A549 (cell line): ENCODE results near the gene TNNC1. TPM values are rescaled to one million over a fixed set of nuclear protein-coding genes. Genes with fewer than 3 reads are reported as not detected.

Experiments
- ATAC-seq, 2 experiments: fragments of 200-7000 bp in 1 of 2; fragments of >200 bp in 1 of 2; cut with Nextera tagmentation in 1 of 2; cut with Tn5 transposase in 1 of 2; 3 replicates each; pipeline versions ENCODE4 v1.8.0 to v1.9.1; 2018 to 2020; ENCODE audit warnings: mild to moderate bottlenecking in 1 of 2, moderate library complexity in 1 of 2
- CTCF ChIA-PET: fragments of 300-600 bp; sonication (Branson Sonifier 250); formaldehyde crosslinking; extraction: SDS; loops from one replicate; lab custom pipeline; 2021; ENCODE audit warnings: antibody characterized with exemption, inconsistent platforms; lab: Yijun Ruan, JAX
- POLR2A ChIA-PET: fragments of 350-600 bp; formaldehyde crosslinking; extraction: SDS; loops from one replicate; lab custom pipeline; 2021; ENCODE audit warnings: antibody characterized with exemption, inconsistent platforms; lab: Yijun Ruan, JAX
- DNase-seq, 2 experiments: peaks; one replicate each; pipeline versions ENCODE4 v3.0.0 to v3.0.0-alpha.2; 2011 to 2016; ENCODE audit warnings: low read depth in 1 of 2, low spot score in 1 of 2
- FAIRE-seq: peaks from 2 replicates; lab custom pipeline; 2011; peaks lifted over from hg19 to GRCh38; lab: Jason Lieb, UNC
- H3K27ac ChIP-seq, 2 experiments: fragments of >200 bp; sonication (Bioruptor Twin); formaldehyde crosslinking; 3 replicates each; pipeline ENCODE4 v1.5.1; 2016 to 2017
- H3K4me1 ChIP-seq: fragments of >200 bp; sonication (Bioruptor Twin); formaldehyde crosslinking; 3 replicates; pipeline ENCODE4 v1.6.1; 2016
- H3K4me2 ChIP-seq: fragments of >200 bp; sonication (Bioruptor Twin); formaldehyde crosslinking; 3 replicates; pipeline ENCODE4 v1.6.1; 2016
- H3K4me3 ChIP-seq: fragments of >200 bp; sonication (Bioruptor Twin); formaldehyde crosslinking; 3 replicates; pipeline ENCODE4 v1.5.1; 2016
- H3K9me3 ChIP-seq: fragments of >200 bp; sonication (Bioruptor Twin); formaldehyde crosslinking; 3 replicates; pipeline ENCODE4 v1.6.1; 2016
- BHLHE40 ChIP-seq: IDR thresholded peaks from 2 replicates; pipeline ENCODE4 v1.6.1; 2012; ENCODE audit warnings: low read depth, low read length, inconsistent platforms
- CBX8 ChIP-seq: fragments of 200-600 bp; sonication (generic); IDR thresholded peaks from 2 replicates; pipeline ENCODE4 v1.6.1; 2016
- CEBPB ChIP-seq, 2 experiments: fragments of >200 bp in 1 of 2; sonication (Bioruptor Twin) in 1 of 2; formaldehyde crosslinking in 1 of 2; IDR thresholded peaks; 2 replicates each; pipeline ENCODE4 v1.6.1; 2012 to 2016
- CHD4 ChIP-seq: fragments of 200-600 bp; sonication (generic); IDR thresholded peaks from 2 replicates; pipeline ENCODE4 v1.6.1; 2016; ENCODE audit warnings: antibody characterized with exemption, mild to moderate bottlenecking, borderline replicate concordance
- MAFK ChIP-seq: fragments of 450-650 bp; IDR thresholded peaks from 2 replicates; pipeline ENCODE4 v1.6.1; 2014; ENCODE audit not compliant: partially characterized antibody
- MAZ ChIP-seq: fragments of 150-350 bp; IDR thresholded peaks from 2 replicates; pipeline ENCODE4 v1.6.1; 2014; ENCODE audit warnings: antibody characterized with exemption, low read depth, low read length, borderline replicate concordance
- NPAS2 ChIP-seq: fragments of 250-450 bp; sonication (Bioruptor Pico); IDR thresholded peaks from 2 replicates; pipeline ENCODE4 v1.8.0; 2022; ENCODE audit warnings: mild to moderate bottlenecking, moderate library complexity, borderline replicate concordance
- NR3C1 ChIP-seq: fragments of >200 bp; sonication (Bioruptor Twin); formaldehyde crosslinking; IDR thresholded peaks from 3 replicates; pipeline ENCODE4 v1.6.1; 2017
- POLR2AphosphoS2 ChIP-seq: conservative IDR thresholded peaks from 2 replicates; pipeline ENCODE4 v1.6.1; 2012; ENCODE audit warnings: low read length, improper control_type of control experiment, inconsistent platforms
- RFX5 ChIP-seq: fragments of 450-650 bp; IDR thresholded peaks from 2 replicates; pipeline ENCODE4 v1.7.1; 2014; ENCODE audit warnings: antibody characterized with exemption, mild to moderate bottlenecking, moderate library complexity
- RNF2 ChIP-seq: fragments of 200-600 bp; sonication (generic); IDR thresholded peaks from 2 replicates; pipeline ENCODE4 v1.6.1; 2016; ENCODE audit warnings: low read depth, mild to moderate bottlenecking, antibody characterized with exemption, moderate library complexity, borderline replicate concordance
- TFCP2L1 ChIP-seq: fragments of 250-450 bp; sonication (Bioruptor Pico); IDR thresholded peaks from 2 replicates; pipeline ENCODE4 v1.5.0; 2021; ENCODE audit warnings: mild to moderate bottlenecking
- ZFP36 ChIP-seq: fragments of 450-650 bp; IDR thresholded peaks from 2 replicates; pipeline ENCODE4 v1.6.1; 2014; ENCODE audit warnings: borderline replicate concordance; ENCODE audit not compliant: partially characterized antibody
- ZSCAN20 ChIP-seq: fragments of 250-450 bp; sonication (Bioruptor Pico); IDR thresholded peaks from 2 replicates; pipeline ENCODE4 v1.8.0; 2022; ENCODE audit warnings: mild to moderate bottlenecking, moderate library complexity
- WGBS: methylation state at CpG from one replicate; pipeline ENCODE4 v1.1.6; 2017; ENCODE audit errors: missing lambda C conversion rate; 5-methylcytosine and 5-hydroxymethylcytosine counted together
- polyA plus RNA-seq, 4 experiments: library from polyadenylated mRNA; depleted of rRNA in 3 of 4; stranded (reverse); fragments of >200 nt; fragmentation: RNase III in 1 of 4; extraction: RNeasy Plus Mini Kit Qiagen cat#74134 plus additional on column Dnase treatment in 1 of 4; gene quantifications; 2 replicates in 3 of 4; 3 replicates in 1 of 4; pipeline ENCODE4 v1.2.3, GENCODE V29; 2011 to 2017
- TF ChIP-seq, protein P1 (sequence below): fragments of >200 bp; sonication (Bioruptor Twin); formaldehyde crosslinking; IDR thresholded peaks from 3 replicates; pipeline ENCODE4 v1.5.1; 2016
- TF ChIP-seq, protein P2 (sequence below): IDR thresholded peaks from 2 replicates; pipeline ENCODE4 v1.6.1; 2012

The TNNC1 gene
- polyA plus RNA-seq, 2 of the 4 experiments (the other 2 are of a cell fraction) = 2.6 to 4.5 TPM

DNA sequence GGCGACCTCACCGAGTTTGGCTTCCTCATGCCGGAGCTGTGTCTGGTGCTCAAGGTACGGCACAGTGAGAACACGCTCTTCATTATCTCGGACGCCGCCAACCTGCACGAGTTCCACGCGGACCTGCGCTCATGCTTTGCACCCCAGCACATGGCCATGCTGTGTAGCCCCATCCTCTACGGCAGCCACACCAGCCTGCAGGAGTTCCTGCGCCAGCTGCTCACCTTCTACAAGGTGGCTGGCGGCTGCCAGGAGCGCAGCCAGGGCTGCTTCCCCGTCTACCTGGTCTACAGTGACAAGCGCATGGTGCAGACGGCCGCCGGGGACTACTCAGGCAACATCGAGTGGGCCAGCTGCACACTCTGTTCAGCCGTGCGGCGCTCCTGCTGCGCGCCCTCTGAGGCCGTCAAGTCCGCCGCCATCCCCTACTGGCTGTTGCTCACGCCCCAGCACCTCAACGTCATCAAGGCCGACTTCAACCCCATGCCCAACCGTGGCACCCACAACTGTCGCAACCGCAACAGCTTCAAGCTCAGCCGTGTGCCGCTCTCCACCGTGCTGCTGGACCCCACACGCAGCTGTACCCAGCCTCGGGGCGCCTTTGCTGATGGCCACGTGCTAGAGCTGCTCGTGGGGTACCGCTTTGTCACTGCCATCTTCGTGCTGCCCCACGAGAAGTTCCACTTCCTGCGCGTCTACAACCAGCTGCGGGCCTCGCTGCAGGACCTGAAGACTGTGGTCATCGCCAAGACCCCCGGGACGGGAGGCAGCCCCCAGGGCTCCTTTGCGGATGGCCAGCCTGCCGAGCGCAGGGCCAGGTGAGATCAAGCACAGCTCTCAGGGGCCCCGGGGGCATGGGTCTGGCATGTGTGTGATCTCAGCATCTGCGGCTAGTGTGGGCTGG lies 34.2 kb upstream of the TNNC1 start:
- ChIA-PET POLR2A (no interaction called here), CTCF (interaction anchor here (0.9 to 2.1 kb wide), 2 partner anchors 16 kb away, joined by 4 to 15 read pairs; no protein-coding TSS in a partner anchor)
- no peak for ATAC-seq
- WGBS = 96% methylated on average over 46 of the region's 59 CpGs
- Histone ChIP-seq H3K9me3 (no peaks in the 10 kb centered on the region), H3K4me2 (no peak overlapping the region), H3K4me1 (no peaks in the 10 kb centered on the region), H3K27ac (no peak overlapping the region), H3K4me3 (no peak overlapping the region)
- FAIRE-seq = no peak
- no peak for DNase-seq
- no peak for TF ChIP-seq MAFK
- TF ChIP-seq RNF2 = no peak
- no peak for TF ChIP-seq POLR2AphosphoS2
- no peak for TF ChIP-seq RFX5
- TF ChIP-seq, protein P1, sequence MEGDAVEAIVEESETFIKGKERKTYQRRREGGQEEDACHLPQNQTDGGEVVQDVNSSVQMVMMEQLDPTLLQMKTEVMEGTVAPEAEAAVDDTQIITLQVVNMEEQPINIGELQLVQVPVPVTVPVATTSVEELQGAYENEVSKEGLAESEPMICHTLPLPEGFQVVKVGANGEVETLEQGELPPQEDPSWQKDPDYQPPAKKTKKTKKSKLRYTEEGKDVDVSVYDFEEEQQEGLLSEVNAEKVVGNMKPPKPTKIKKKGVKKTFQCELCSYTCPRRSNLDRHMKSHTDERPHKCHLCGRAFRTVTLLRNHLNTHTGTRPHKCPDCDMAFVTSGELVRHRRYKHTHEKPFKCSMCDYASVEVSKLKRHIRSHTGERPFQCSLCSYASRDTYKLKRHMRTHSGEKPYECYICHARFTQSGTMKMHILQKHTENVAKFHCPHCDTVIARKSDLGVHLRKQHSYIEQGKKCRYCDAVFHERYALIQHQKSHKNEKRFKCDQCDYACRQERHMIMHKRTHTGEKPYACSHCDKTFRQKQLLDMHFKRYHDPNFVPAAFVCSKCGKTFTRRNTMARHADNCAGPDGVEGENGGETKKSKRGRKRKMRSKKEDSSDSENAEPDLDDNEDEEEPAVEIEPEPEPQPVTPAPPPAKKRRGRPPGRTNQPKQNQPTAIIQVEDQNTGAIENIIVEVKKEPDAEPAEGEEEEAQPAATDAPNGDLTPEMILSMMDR = no peak
- TF ChIP-seq CBX8 = no peak

DNA sequence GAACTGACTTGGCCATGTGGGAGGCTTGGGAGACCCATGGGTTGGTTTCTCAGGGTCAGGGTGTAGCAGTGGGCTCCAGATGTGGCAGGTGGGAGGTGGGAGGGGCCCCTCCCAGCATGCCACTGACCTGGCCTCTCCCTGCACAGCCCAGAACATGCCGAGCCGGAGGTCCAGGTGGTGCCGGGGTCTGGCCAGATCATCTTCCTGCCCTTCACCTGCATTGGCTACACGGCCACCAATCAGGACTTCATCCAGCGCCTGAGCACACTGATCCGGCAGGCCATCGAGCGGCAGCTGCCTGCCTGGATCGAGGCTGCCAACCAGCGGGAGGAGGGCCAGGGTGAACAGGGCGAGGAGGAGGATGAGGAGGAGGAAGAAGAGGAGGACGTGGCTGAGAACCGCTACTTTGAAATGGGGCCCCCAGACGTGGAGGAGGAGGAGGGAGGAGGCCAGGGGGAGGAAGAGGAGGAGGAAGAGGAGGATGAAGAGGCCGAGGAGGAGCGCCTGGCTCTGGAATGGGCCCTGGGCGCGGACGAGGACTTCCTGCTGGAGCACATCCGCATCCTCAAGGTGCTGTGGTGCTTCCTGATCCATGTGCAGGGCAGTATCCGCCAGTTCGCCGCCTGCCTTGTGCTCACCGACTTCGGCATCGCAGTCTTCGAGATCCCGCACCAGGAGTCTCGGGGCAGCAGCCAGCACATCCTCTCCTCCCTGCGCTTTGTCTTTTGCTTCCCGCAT lies 33.4 kb upstream of the TNNC1 start:
- FAIRE-seq = no peak
- TF ChIP-seq ZFP36 = no peak
- no peak for TF ChIP-seq MAZ
- no peak for TF ChIP-seq CBX8
- TF ChIP-seq CHD4 = no peak
- TF ChIP-seq, protein P2, sequence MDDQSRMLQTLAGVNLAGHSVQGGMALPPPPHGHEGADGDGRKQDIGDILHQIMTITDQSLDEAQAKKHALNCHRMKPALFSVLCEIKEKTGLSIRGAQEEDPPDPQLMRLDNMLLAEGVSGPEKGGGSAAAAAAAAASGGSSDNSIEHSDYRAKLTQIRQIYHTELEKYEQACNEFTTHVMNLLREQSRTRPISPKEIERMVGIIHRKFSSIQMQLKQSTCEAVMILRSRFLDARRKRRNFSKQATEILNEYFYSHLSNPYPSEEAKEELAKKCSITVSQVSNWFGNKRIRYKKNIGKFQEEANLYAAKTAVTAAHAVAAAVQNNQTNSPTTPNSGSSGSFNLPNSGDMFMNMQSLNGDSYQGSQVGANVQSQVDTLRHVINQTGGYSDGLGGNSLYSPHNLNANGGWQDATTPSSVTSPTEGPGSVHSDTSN = no peak
- no peak for TF ChIP-seq NPAS2 (CRISPR knock-in tag)
- TF ChIP-seq, protein P1 = no peak
- TF ChIP-seq ZSCAN20 (CRISPR knock-in tag) = no peak
- no peak for TF ChIP-seq BHLHE40
- TF ChIP-seq NR3C1 = no peak
- no peak for TF ChIP-seq MAFK
- no peak for TF ChIP-seq CEBPB (IDR thresholded peaks at IDR 0.05)
- no peak for TF ChIP-seq TFCP2L1 (CRISPR knock-in tag)
- TF ChIP-seq, all 56 proteins: peak for 0
- DNase-seq (no peak), ATAC-seq (no peak)
- CTCF ChIA-PET = interaction anchor here (2.7 kb wide), 1 partner anchor 15 kb away, joined by 8 read pairs; no protein-coding TSS in a partner anchor
- no peaks in the 10 kb centered on the region for H3K9me3 ChIP-seq
- H3K4me3 ChIP-seq = no peak overlapping the region
- POLR2A ChIA-PET = no interaction called here
- H3K4me1 ChIP-seq = no peaks in the 10 kb centered on the region
- H3K4me2 ChIP-seq = no peak overlapping the region
- WGBS = 90% methylated on average over 25 of the region's 31 CpGs
- no peak overlapping the region for H3K27ac ChIP-seq
